HG02884 (cell line): ENCODE measurements around the gene PLA2G2F.

ENCODE experiments used
- ATAC-seq: cut with Tn5 transposase; IDR thresholded peaks from one replicate; pipeline ENCODE4 v1.9.1; 2021; ENCODE audit warnings: mild to moderate bottlenecking, moderate library complexity; ENCODE audit not compliant: unreplicated experiment

Gene PLA2G2F

GRCh38 chr1:20187103-20187812, 48.1 kb downstream of the PLA2G2F start:
- ATAC-seq: no peak

GRCh38 chr1:20187813-20188454, 48.8 kb downstream of the PLA2G2F start:
- ATAC-seq: no peak

- no peak for ATAC-seq
These were observed 49.3 kb downstream of the PLA2G2F start for GRCh38 chr1:20188455-20188817.

GRCh38 chr1:20189664-20190063, 50.5 kb downstream of the PLA2G2F start:
- ATAC-seq: no peak

GRCh38 chr1:20190256-20191160, 51.4 kb downstream of the PLA2G2F start:
- no peak for ATAC-seq

GRCh38 chr1:20191266-20191825, 52.2 kb downstream of the PLA2G2F start:
- ATAC-seq: no peak

- no peak for ATAC-seq
These were observed 53.2 kb downstream of the PLA2G2F start for GRCh38 chr1:20192364-20192763.

GRCh38 chr1:20192871-20193411, 53.8 kb downstream of the PLA2G2F start:
- no peak for ATAC-seq

- ATAC-seq: no peak
These were observed 55.1 kb downstream of the PLA2G2F start for GRCh38 chr1:20194224-20194623.

- ATAC-seq: no peak
These were observed 55.8 kb downstream of the PLA2G2F start for GRCh38 chr1:20194757-20195461.

GRCh38 chr1:20195462-20195780, 56.3 kb downstream of the PLA2G2F start:
- no peak for ATAC-seq

GRCh38 chr1:20197329-20197791, 58.2 kb downstream of the PLA2G2F start:
- no peak for ATAC-seq

GRCh38 chr1:20198296-20198695, 59.2 kb downstream of the PLA2G2F start:
- ATAC-seq: no peak

- ATAC-seq: no peak
These were observed 59.8 kb downstream of the PLA2G2F start for GRCh38 chr1:20198918-20199317.

- no peak for ATAC-seq
These were observed 60.3 kb downstream of the PLA2G2F start for GRCh38 chr1:20199403-20199802.

- no peak for ATAC-seq
These were observed 60.7 kb downstream of the PLA2G2F start for GRCh38 chr1:20199840-20200239.
